PC-3 (cell line): ENCODE results near the gene GCLC. TPM values are rescaled to one million over a fixed set of nuclear protein-coding genes. Genes with fewer than 3 reads are reported as not detected.
"Not testable (repeated sequence)": the region's sequence is repeated elsewhere in the genome, so short reads cannot be mapped to it uniquely, and the experiment has no call there.

ENCODE experiments used
- ATAC-seq: fragments of 200-7000 bp; cut with Tn5 transposase; 2 replicates; pipeline ENCODE4 v1.9.1; 2020; ENCODE audit warnings: mild to moderate bottlenecking, moderate library complexity
- BruUV-seq: library from RNA; stranded (reverse); fragments of 400-500 nt; replicated peaks from 2 replicates; lab custom pipeline; 2021; lab: Mats Ljungman, UMichigan
- CTCF ChIA-PET: fragments of 300-600 bp; sonication (Branson Sonifier 250); formaldehyde crosslinking; loops from one replicate; lab custom pipeline; 2022; ENCODE audit warnings: antibody characterized with exemption; lab: Charles Lee
- POLR2A ChIA-PET: fragments of 300-600 bp; sonication (Branson Sonifier 250); formaldehyde crosslinking; loops from one replicate; lab custom pipeline; 2022; ENCODE audit warnings: antibody characterized with exemption; ENCODE audit not compliant: unreplicated experiment; lab: Charles Lee
- DNase-seq: peaks from one replicate; pipeline ENCODE4 v3.0.0-alpha.2; 2015
- H2AFZ ChIP-seq: fragments of 300-600 bp; sonication (generic); 2 replicates; pipeline ENCODE4 v1.6.0; 2016; ENCODE audit warnings: antibody characterized with exemption, low read length
- H3F3A ChIP-seq: fragments of 300-600 bp; sonication (generic); one replicate; pipeline ENCODE4 v1.6.0; 2017; ENCODE audit warnings: antibody characterized with exemption, low read length, control low read depth, mild to moderate bottlenecking; ENCODE audit not compliant: unreplicated experiment
- H3K27ac ChIP-seq: fragments of 300-600 bp; sonication (generic); 2 replicates; pipeline ENCODE4 v1.5.1; 2016; ENCODE audit warnings: mild to moderate bottlenecking, low read length
- H3K27me3 ChIP-seq: fragments of 300-600 bp; sonication (generic); 2 replicates; pipeline ENCODE4 v1.6.1; 2016; ENCODE audit warnings: low read length, mixed read lengths
- H3K36me3 ChIP-seq: fragments of 300-600 bp; sonication (generic); 2 replicates; pipeline ENCODE4 v1.6.1; 2016; ENCODE audit warnings: low read depth, mixed run types, low read length, mixed read lengths
- H3K4me1 ChIP-seq: fragments of 300-600 bp; sonication (generic); 2 replicates; pipeline ENCODE4 v1.5.1; 2016; ENCODE audit warnings: low read length; ENCODE audit not compliant: insufficient read depth
- H3K4me2 ChIP-seq: fragments of 300-600 bp; sonication (generic); 2 replicates; pipeline ENCODE4 v1.6.0; 2016; ENCODE audit warnings: low read length
- H3K4me3 ChIP-seq: fragments of 300-600 bp; sonication (generic); 2 replicates; pipeline ENCODE4 v1.5.1; 2016; ENCODE audit warnings: mild to moderate bottlenecking, low read length, mixed read lengths
- H3K79me2 ChIP-seq: fragments of 300-600 bp; sonication (generic); 2 replicates; pipeline ENCODE4 v1.6.1; 2017; ENCODE audit warnings: low read length, mixed read lengths
- H3K9ac ChIP-seq: fragments of 300-600 bp; sonication (generic); 2 replicates; pipeline ENCODE4 v1.6.0; 2016; ENCODE audit warnings: mild to moderate bottlenecking, low read length
- H3K9me2 ChIP-seq: fragments of 300-600 bp; sonication (generic); replicated peaks from 2 replicates; pipeline ENCODE4 v1.6.1; 2016; ENCODE audit warnings: mixed run types, low read length, mixed read lengths
- H3K9me3 ChIP-seq: fragments of 300-600 bp; sonication (generic); 2 replicates; pipeline ENCODE4 v1.6.1; 2016; ENCODE audit warnings: low read length, mixed read lengths
- H4K20me1 ChIP-seq: fragments of 300-600 bp; sonication (generic); 2 replicates; pipeline ENCODE4 v1.6.1; 2016; ENCODE audit warnings: low read length, mixed read lengths
- CTCF ChIP-seq: fragments of 300-600 bp; sonication (generic); conservative IDR thresholded peaks from 2 replicates; pipeline ENCODE4 v1.5.1; 2017; ENCODE audit warnings: antibody characterized with exemption, low read depth, mild to moderate bottlenecking, low read length
- EZH2 ChIP-seq: fragments of 300-600 bp; sonication (generic); IDR thresholded peaks from one replicate; pipeline ENCODE4 v1.6.1; 2017; ENCODE audit warnings: antibody characterized with exemption, mild to moderate bottlenecking, low read length; ENCODE audit not compliant: unreplicated experiment
- EZH2phosphoT487 ChIP-seq: fragments of 300-600 bp; sonication (generic); IDR thresholded peaks from 2 replicates; pipeline ENCODE4 v1.6.1; 2018; ENCODE audit warnings: mild to moderate bottlenecking, antibody characterized with exemption, low read length, borderline replicate concordance
- intact Hi-C: fragments of 100-400 bp; cut with micrococcal nuclease; formaldehyde crosslinking; loops from 2 replicates; pipeline ENCODE4 v1.9.0; 2023
- total RNA-seq: library from RNA; depleted of rRNA; stranded (reverse); fragments of >200 nt; gene quantifications from 2 replicates; pipeline ENCODE4 v1.2.3, GENCODE V29; 2014

GCLC gene
- total RNA-seq, 1 experiment from 2014 or later, result 50.1 TPM

GRCh38 chr6:53573299-53573698 lies 28.4 kb upstream of the GCLC start:
- Histone ChIP-seq H4K20me1 (no peaks in the 10 kb centered on the region), H3K9me3 (no peaks in the 10 kb centered on the region), H3F3A (no peaks in the 10 kb centered on the region), H3K9ac (no peak overlapping the region), H3K36me3 (no peaks in the 10 kb centered on the region), H3K27me3 (no peaks in the 10 kb centered on the region), H3K4me2 (no peak overlapping the region), H3K4me1 (no peaks in the 10 kb centered on the region), H3K79me2 (no peaks in the 10 kb centered on the region), H3K4me3 (no peak overlapping the region), H2AFZ (no peak overlapping the region), H3K27ac (no peak overlapping the region), H3K9me2 (no peaks in the 10 kb centered on the region)
- DNase-seq (no peak), ATAC-seq (no peak)
- TF ChIP-seq CTCF (no peak), EZH2 (no peak), EZH2phosphoT487 (no peak)
- ChIA-PET POLR2A (no interaction called here), CTCF (no interaction called here)
- intact Hi-C loops, result no loop called here
- BruUV-seq, result no TSS peak

- H3K9ac ChIP-seq, intact Hi-C loops, H3K27ac ChIP-seq, H4K20me1 ChIP-seq, BruUV-seq, H3K27me3 ChIP-seq, H2AFZ ChIP-seq, H3K4me2 ChIP-seq, H3K9me3 ChIP-seq, H3K79me2 ChIP-seq, H3K4me1 ChIP-seq, H3K36me3 ChIP-seq, POLR2A ChIA-PET, H3K9me2 ChIP-seq, CTCF ChIA-PET, H3K4me3 ChIP-seq, DNase-seq, ATAC-seq, H3F3A ChIP-seq: not testable (repeated sequence)
These were observed 27.5 kb upstream of the GCLC start for GRCh38 chr6:53572379-53572778.

- Histone ChIP-seq H3K27ac (no peak overlapping the region), H3K36me3 (no peaks in the 10 kb centered on the region), H3K4me1 (no peaks in the 10 kb centered on the region), H4K20me1 (no peaks in the 10 kb centered on the region), H2AFZ (no peak overlapping the region), H3K9me2 (no peaks in the 10 kb centered on the region), H3K4me2 (no peak overlapping the region), H3K27me3 (no peaks in the 10 kb centered on the region), H3K79me2 (no peaks in the 10 kb centered on the region), H3K4me3 (no peak overlapping the region), H3F3A (no peaks in the 10 kb centered on the region), H3K9ac (no peak overlapping the region), H3K9me3 (no peaks in the 10 kb centered on the region)
- POLR2A ChIA-PET, result no interaction called here
- ATAC-seq (no peak), DNase-seq (no peak)
- BruUV-seq, result no TSS peak
- CTCF ChIA-PET, result no interaction called here
- TF ChIP-seq EZH2phosphoT487 (no peak), EZH2 (no peak), CTCF (no peak)
- intact Hi-C loops, result no loop called here
These were observed 24.1 kb upstream of the GCLC start for GRCh38 chr6:53568776-53569616.
